OCI-LY3 (cell line): ENCODE results near the gene DAP.

ENCODE experiments used
- CTCF ChIP-seq: fragments of 200-600, 300-600 bp; sonication (generic); IDR thresholded peaks from 2 replicates; pipeline ENCODE4 v1.5.1; 2014; ENCODE audit warnings: antibody characterized with exemption, low read length, low read depth
- EZH2phosphoT487 ChIP-seq: fragments of 200-600 bp; shearing (Covaris generic); IDR thresholded peaks from 2 replicates; pipeline ENCODE4 v1.6.1; 2018; ENCODE audit warnings: antibody characterized with exemption, mixed run types, low read depth

- TF ChIP-seq CTCF (no peak), EZH2phosphoT487 (no peak)
Observed at GRCh38 chr5:10655972-10656830, 104.8 kb downstream of the DAP start.
